B cell (primary cell): ENCODE measurements around the gene ADRA2A.

ENCODE experiments used
- CTCF ChIP-seq: fragments of 200-600 bp; IDR thresholded peaks from one replicate; pipeline ENCODE4 v1.8.0; 2022; ENCODE audit warnings: antibody characterized with exemption, mild to moderate bottlenecking
- EZH2 ChIP-seq: IDR thresholded peaks from 2 replicates; pipeline ENCODE4 v1.6.1; 2012; ENCODE audit warnings: borderline replicate concordance, low read depth, mild to moderate bottlenecking, moderate library complexity, low read length; ENCODE audit not compliant: insufficient read depth, poor library complexity, severe bottlenecking

GRCh38 chr10:111100198-111100597 lies 23.4 kb downstream of the ADRA2A start:
- TF ChIP-seq EZH2, result no peak
- TF ChIP-seq CTCF, result no peak
